ENCODE data around the gene LRRK2. TPM values are rescaled to one million over a fixed set of nuclear protein-coding genes. Genes with fewer than 3 reads are reported as not detected.

LRRK2 gene
- total and polyA plus RNA-seq, 2 of the 8 experiments (the other 6 are each of a cell fraction or from before 2014, with no cell fraction given): 0.06 to 0.13 TPM

DNA sequence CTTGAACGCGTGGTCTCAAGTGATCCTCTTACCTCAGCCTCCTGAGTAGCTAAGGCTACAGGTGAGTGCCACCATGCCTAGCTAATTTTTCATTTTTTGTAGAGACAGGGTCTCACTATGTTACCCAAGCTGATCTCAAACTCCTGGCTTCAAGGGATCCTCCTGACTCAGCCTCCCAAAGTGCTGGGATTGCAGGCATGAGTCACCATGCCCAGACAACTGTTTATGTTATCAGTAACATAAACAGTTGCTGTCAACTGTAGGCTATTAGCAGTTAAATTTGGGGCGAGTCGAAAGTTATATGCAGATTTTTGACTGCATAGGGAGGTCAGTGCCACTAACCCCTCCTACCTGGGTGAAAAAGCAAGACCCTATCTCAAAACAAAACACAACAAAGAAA is 26.2 kb upstream of the LRRK2 start (continued):
- TF ChIP-seq ASH2L (IDR thresholded peaks at IDR 0.05; ENCODE audit: low read length) (no peak), RNF2 (IDR thresholded peaks at IDR 0.05; ENCODE audit: borderline replicate concordance, low read depth, low read length, missing control alignments, poor library complexity, severe bottlenecking) (no peak)
